ENCODE results near the gene JAKMIP1.
A peak's percentile ranks its signal among the peaks of the same experiment; 100 is the strongest.

Gene JAKMIP1

DNA sequence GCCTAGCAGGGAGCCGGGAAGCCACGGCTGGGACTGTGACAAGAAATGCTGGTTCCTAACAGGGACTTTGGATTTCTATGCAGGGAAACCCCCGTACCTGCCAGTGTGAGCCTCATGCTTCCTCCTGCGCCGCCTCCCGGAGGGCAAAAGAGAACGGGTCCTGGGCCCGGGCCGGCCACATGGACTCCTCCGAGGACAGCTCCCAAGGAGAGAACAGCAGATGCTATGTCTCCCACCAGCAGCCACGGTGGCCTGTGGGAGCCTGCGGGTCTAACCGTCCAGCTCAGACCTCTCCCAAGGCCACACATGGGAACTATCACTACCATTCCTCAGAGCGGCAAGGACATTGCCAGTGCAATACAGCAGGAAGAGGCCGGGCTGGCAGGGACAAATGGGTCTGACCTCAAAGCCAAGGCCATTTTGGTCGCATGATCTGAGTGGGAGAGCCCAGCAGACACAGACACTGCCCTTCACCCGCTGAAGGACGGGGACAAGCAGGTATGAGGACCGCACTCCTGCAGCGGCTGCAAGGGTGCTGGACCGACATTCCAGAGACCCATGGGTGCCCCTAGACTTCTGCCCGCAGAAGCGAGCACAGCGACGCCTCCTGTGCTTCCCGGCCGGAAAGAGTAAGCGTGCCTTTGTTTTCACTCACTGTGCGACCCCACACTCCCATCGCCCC lies 177.6 kb downstream of the JAKMIP1 start:
- TF ChIP-seq TAF1 (IDR thresholded peaks at IDR 0.05; ENCODE audit: low read depth) (no peak), TEAD4 (IDR thresholded peaks at IDR 0.05) (no peak)

DNA sequence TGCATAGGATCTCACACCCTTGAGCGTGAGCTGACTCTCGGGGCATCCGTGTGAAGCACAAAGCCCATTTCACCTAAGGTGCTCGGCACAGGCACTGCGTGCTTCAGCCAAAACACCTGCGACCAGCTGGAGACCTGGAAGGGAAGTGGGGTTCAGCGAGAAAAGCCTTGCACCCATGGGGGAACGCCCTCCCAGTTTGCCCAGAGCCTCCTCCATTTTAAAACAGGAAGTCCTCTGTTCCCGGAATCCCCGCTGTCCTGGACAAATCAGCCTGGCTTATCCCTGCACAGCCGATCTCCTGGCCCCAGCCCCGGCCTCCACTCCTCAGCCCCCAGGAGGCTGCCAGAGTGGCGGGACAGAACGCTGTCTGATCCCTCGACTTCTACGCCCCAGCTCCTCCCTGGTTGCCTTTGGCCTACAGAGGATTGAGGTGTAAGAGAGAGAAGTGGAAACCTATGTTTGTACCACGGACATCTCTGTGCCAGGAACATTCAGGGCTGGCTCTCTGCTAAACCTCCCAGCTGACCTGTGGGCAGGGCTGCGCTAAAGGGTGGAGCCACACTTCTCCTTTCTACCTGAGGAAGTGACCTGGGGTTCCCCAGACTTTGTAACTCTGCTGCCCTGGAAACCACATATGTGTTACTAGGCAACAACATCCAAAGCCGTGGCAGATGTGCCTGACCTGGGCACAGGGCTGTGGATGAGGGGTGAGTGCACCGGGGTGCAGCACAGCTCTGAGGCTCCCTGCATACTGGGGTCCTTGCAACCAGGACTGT lies 178.3 kb downstream of the JAKMIP1 start:
- no peak for TF ChIP-seq TAF1 (IDR thresholded peaks at IDR 0.05; ENCODE audit: low read depth)
- no peak for TF ChIP-seq ZBTB7A (IDR thresholded peaks at IDR 0.05; ENCODE audit: low read depth)
- TF ChIP-seq, protein P1, sequence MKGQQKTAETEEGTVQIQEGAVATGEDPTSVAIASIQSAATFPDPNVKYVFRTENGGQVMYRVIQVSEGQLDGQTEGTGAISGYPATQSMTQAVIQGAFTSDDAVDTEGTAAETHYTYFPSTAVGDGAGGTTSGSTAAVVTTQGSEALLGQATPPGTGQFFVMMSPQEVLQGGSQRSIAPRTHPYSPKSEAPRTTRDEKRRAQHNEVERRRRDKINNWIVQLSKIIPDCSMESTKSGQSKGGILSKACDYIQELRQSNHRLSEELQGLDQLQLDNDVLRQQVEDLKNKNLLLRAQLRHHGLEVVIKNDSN (IDR thresholded peaks at IDR 0.05): no peak
- TF ChIP-seq, protein P2, sequence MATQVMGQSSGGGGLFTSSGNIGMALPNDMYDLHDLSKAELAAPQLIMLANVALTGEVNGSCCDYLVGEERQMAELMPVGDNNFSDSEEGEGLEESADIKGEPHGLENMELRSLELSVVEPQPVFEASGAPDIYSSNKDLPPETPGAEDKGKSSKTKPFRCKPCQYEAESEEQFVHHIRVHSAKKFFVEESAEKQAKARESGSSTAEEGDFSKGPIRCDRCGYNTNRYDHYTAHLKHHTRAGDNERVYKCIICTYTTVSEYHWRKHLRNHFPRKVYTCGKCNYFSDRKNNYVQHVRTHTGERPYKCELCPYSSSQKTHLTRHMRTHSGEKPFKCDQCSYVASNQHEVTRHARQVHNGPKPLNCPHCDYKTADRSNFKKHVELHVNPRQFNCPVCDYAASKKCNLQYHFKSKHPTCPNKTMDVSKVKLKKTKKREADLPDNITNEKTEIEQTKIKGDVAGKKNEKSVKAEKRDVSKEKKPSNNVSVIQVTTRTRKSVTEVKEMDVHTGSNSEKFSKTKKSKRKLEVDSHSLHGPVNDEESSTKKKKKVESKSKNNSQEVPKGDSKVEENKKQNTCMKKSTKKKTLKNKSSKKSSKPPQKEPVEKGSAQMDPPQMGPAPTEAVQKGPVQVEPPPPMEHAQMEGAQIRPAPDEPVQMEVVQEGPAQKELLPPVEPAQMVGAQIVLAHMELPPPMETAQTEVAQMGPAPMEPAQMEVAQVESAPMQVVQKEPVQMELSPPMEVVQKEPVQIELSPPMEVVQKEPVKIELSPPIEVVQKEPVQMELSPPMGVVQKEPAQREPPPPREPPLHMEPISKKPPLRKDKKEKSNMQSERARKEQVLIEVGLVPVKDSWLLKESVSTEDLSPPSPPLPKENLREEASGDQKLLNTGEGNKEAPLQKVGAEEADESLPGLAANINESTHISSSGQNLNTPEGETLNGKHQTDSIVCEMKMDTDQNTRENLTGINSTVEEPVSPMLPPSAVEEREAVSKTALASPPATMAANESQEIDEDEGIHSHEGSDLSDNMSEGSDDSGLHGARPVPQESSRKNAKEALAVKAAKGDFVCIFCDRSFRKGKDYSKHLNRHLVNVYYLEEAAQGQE (IDR thresholded peaks at IDR 0.05; ENCODE audit: low read depth): no peak
- TF ChIP-seq EGR1 (IDR thresholded peaks at IDR 0.05): no peak
- TF ChIP-seq FOXM1 (IDR thresholded peaks at IDR 0.05; ENCODE audit: borderline replicate concordance, low read depth): no peak
- TF ChIP-seq TEAD4 (IDR thresholded peaks at IDR 0.05): no peak

DNA sequence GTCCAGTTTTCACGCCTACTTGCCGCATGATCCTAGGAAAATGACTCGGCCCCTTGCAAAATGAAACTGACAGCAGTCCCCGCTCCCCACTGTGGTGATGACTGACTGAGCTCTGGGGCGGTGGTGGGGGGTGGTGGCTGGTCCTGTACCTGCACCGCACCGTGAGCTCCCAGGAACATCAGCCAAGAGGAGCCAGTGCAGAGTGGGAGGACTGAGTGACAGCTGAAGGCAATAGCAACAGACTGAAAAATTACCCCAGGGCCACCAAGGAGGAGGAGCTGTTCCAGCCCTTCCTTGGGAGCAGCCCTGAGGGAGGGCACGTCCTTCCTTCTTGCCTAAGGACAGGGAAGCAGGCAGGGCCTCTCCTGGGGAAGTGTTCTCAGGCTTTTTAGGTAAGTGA lies 179.7 kb downstream of the JAKMIP1 start:
- TF ChIP-seq TCF12 (IDR thresholded peaks at IDR 0.05; ENCODE audit: low read depth) (no peak), TEAD4 (IDR thresholded peaks at IDR 0.05) (no peak), CEBPB (IDR thresholded peaks at IDR 0.05) (no peak), TAF1 (IDR thresholded peaks at IDR 0.05; ENCODE audit: low read depth) (no peak), YY1 (IDR thresholded peaks at IDR 0.05; ENCODE audit: low read depth) (no peak), EGR1 (IDR thresholded peaks at IDR 0.05) (no peak), EP300 (IDR thresholded peaks at IDR 0.05; ENCODE audit: borderline replicate concordance) (no peak), ZBTB7A (IDR thresholded peaks at IDR 0.05; ENCODE audit: low read depth) (no peak), CREB1 (IDR thresholded peaks at IDR 0.05; ENCODE audit: low read depth) (no peak), NFIC (IDR thresholded peaks at IDR 0.05) (no peak), RAD21 (IDR thresholded peaks at IDR 0.05; ENCODE audit: low read depth) (no peak), FOXM1 (IDR thresholded peaks at IDR 0.05; ENCODE audit: borderline replicate concordance, low read depth) (no peak)
- TF ChIP-seq, protein P1 (IDR thresholded peaks at IDR 0.05): no peak
- TF ChIP-seq, protein P3, sequence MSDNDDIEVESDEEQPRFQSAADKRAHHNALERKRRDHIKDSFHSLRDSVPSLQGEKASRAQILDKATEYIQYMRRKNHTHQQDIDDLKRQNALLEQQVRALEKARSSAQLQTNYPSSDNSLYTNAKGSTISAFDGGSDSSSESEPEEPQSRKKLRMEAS (IDR thresholded peaks at IDR 0.05): no peak
- TF ChIP-seq, protein P2 (IDR thresholded peaks at IDR 0.05; ENCODE audit: low read depth): no peak

DNA sequence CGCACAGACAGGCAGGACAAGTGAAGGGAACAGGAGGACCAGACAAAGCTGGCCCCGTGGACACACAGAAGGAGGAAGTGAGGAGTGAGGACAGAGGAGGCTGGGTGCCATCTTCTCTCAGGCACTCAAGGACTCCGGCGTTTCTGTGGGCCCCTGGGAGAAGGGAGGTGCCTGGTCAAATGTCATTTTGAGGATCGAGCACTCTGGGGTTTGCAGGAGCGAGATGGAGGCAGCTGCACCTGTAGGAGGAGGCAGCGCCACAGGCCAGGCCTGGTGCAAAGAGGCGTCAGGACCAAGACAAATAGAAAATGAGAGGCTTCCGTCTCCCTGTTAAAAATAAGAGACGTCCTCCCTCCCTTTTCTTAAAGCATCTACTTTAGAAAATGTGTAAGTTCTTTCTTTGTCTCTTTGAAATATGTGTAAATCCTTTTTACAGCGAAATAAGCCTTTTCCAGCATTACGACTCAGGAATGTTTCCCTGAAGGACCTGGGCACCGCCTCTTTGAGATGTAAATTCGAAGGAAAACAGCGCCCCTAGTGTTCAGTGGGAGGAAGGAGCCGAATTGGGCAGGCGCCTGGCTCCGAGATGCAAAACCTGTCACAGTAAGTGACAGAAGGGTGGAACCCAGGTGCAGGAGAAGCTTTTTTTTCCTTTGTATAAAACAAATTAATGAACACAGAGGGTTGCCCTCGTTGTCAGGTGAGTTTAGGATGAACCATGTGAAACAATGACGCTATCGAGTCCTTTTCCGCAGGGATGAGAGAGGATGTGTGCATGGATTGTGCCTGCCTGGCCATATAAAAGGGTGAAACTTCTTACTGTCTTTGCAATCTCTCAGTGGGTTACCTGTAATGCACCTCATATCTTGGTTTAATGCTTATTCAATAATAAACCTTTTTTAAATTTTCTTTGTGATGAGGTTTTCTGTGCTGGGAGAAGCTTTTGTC lies 180.8 kb downstream of the JAKMIP1 start:
- TF ChIP-seq, protein P3 (IDR thresholded peaks at IDR 0.05): no peak
- TF ChIP-seq RAD21 (IDR thresholded peaks at IDR 0.05; ENCODE audit: low read depth): peak; percentile 58

DNA sequence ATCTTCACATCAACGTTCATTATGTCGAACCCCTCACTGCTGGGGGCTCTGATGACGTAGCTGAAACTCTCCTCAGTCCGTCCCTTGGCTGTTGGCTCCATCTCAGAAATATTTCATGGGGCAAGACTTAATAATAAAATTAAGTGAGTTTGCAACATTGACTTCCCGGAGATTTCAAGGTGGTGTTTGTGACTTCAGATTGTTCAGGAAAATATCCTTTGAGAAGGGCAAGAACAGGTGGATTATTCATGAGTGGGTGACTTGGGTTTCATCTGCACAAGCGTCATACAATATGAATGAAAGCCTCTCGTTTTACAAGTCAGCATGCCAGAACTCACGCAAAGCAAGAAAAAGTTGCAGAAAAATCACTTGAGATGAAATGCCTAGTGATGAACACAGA lies 182.0 kb downstream of the JAKMIP1 start, which contains the start of gene C4orf50:
C4orf50 (minus strand) TSS at position 101 of the 400 bp plus-strand sequence.
- TF ChIP-seq, protein P3 (IDR thresholded peaks at IDR 0.05): no peak
- TF ChIP-seq EP300 (IDR thresholded peaks at IDR 0.05; ENCODE audit: borderline replicate concordance) (no peak), EGR1 (IDR thresholded peaks at IDR 0.05) (no peak), CEBPB (IDR thresholded peaks at IDR 0.05) (no peak), TAF1 (IDR thresholded peaks at IDR 0.05; ENCODE audit: low read depth) (no peak), ZBTB7A (IDR thresholded peaks at IDR 0.05; ENCODE audit: low read depth) (no peak), TEAD4 (IDR thresholded peaks at IDR 0.05) (no peak), TCF12 (IDR thresholded peaks at IDR 0.05; ENCODE audit: low read depth) (no peak), CREB1 (IDR thresholded peaks at IDR 0.05; ENCODE audit: low read depth) (no peak), YY1 (IDR thresholded peaks at IDR 0.05; ENCODE audit: low read depth) (no peak), FOXM1 (IDR thresholded peaks at IDR 0.05; ENCODE audit: borderline replicate concordance, low read depth) (no peak), RAD21 (IDR thresholded peaks at IDR 0.05; ENCODE audit: low read depth) (no peak), NFIC (IDR thresholded peaks at IDR 0.05) (no peak)
- TF ChIP-seq, protein P1 (IDR thresholded peaks at IDR 0.05): no peak
- TF ChIP-seq, protein P2 (IDR thresholded peaks at IDR 0.05; ENCODE audit: low read depth): no peak
